GM19240 (cell line): ENCODE data around the gene TNIP2.

Experiments used
- DNase-seq: peaks from one replicate; pipeline ENCODE4 v3.0.0; 2011; ENCODE audit warnings: low spot score; ENCODE audit not compliant: insufficient read length

TNIP2 gene, protein sequence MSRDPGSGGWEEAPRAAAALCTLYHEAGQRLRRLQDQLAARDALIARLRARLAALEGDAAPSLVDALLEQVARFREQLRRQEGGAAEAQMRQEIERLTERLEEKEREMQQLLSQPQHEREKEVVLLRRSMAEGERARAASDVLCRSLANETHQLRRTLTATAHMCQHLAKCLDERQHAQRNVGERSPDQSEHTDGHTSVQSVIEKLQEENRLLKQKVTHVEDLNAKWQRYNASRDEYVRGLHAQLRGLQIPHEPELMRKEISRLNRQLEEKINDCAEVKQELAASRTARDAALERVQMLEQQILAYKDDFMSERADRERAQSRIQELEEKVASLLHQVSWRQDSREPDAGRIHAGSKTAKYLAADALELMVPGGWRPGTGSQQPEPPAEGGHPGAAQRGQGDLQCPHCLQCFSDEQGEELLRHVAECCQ

DNA sequence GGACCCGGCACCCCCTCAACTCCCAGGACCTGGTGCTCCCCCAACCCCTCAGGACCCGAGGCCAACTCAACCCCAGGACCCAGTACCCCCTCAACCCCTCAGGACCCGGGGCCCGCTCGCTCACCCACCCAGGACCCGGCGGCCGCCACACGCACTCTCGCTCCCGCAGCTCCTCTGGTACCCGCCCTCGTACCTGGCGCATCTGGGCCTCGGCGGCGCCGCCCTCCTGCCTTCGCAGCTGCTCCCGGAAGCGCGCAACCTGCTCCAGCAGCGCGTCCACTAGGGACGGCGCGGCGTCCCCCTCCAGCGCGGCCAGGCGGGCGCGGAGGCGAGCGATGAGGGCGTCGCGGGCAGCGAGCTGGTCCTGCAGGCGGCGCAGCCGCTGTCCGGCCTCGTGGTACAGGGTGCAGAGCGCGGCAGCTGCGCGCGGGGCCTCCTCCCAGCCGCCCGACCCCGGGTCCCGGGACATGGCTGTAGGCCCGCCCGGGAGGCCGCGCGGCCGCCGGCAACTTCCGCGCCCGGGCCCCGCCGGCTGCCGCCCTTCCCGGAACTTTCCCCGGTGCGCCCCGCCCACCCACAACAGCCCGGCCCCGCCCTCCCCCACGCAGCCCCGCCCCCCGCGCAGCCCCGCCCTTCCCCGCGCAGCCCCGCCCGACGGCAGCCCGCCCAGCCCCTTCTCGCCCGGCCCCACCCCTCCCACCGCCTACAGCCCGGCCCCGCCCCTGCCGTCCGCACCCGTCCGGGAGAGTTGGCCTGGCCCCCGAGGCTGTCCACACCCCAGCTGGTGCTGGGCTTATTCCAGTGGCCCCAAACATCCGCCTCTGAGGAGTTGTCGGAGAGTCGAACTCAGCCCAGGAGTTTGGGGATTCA lies at the start of gene TNIP2:
Gene TNIP2, minus strand, starts transcription at position 516 of the 870 bp plus-strand sequence. Its CDS starts 47 bp downstream, at position 469.
- peak; percentile 85 for DNase-seq

GRCh38 chr4:2804973-2805501 lies 48.9 kb upstream of the TNIP2 start:
- no peak for DNase-seq

DNA sequence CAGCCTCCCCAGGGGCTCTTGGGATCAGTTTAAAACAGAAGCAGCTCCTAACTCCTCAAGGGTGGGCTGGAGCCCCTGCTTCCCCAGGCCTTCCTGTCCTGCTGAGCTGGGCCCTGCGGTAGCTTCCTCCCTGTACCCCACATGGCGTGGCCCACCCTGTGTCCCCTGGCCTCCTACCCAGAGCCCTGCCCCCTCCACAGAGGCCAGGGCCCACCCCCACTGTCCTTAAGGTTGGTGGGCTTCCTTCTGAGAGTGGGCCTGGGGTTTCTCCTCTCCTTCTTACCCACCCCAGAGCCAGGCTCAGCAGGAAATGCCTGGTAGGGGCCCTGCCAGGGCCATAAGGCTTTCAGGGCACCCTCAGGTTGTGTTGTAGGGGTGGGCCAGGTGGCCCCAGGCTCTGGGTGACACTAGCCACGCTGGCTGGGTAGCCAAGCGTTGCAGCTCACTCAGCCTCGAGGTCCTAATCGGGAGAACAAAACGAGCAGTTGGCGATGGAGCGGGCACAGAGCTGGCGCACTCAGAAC lies 48.4 kb upstream of the TNIP2 start:
- DNase-seq, result no peak

- DNase-seq, result no peak
Measured at GRCh38 chr4:2803624-2804448, 47.7 kb upstream of the TNIP2 start.

GRCh38 chr4:2802618-2803531 lies 46.7 kb upstream of the TNIP2 start:
- DNase-seq, result no peak

GRCh38 chr4:2800691-2801596 lies 44.8 kb upstream of the TNIP2 start:
- DNase-seq, result no peak

GRCh38 chr4:2799971-2800690 lies 44.0 kb upstream of the TNIP2 start:
- no peak for DNase-seq

DNA sequence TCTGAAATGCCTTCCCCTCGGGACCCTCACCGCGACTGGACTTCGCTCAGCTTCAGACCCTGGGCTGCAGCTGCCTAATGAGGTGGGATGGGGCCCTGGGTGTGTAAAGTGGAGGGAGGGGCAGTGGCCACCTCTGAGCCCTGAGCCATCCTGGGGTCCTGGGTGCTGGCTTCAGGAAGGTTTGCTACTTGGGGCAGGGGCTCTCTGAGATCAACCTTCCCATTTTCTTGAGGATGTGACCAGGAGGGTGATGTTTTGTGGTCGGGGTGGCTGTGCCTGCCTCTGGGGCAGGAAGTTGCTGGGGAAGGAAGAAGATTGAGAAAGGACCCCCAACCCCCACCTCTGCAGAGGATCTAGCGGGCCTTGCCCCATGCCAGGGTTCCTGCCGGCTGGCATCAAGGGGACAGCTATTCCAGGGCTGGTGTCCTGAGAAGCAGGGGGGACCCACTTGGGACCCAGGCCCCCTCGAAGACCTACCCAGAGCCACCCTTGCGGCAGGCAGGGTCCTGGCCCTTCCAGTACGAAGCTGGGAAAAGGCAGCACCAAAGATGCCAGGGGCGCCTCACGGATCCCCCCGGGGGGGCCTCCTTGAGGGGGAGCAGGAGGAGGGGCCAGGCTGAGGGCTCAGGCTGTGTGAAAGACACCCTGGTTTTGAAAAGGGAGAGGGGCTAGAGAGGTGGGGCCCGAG lies 43.2 kb upstream of the TNIP2 start:
- DNase-seq, result no peak

DNA sequence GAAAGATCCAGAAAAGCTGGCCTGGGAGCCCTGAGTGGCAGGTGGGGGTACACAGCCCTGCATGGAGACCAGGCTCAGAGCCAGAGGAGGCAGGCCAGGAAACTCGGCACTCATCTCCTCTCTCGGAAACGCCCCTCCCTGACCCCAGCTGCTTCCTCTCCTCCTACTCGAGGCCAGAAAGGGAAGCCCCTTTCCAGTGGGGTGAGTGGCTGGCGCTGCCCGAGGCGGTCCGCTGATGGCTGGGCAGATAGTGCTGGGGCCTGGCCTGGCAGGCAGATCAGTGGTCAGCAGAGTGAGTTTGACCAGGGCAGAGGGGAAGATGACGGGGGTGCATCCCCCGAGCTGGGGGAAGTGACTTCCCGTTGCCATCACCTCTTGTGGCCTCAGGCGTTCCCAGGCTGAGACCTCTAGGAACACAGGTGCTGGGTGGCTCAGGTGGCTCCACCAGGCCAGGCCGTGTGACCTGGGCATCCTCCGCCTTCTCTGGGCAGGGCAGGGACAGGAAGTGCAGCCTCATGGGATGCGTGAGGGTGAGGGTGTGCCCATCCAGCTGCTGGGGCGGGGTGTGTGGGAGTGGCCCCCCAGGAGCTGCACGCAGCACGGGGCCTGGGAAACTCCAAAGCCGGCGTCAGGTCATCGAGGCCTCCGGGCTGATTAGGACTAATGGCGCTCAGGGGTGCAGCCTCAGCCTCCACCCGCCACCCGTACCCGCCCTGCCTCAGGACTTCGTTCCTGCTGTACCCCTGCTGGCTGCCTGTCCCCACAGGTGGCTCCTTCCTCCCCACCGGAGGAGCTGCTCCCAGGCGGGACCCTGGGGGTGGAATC lies 42.5 kb upstream of the TNIP2 start:
- no peak for DNase-seq

- DNase-seq, result no peak
Measured at GRCh38 chr4:2797545-2798305, 41.6 kb upstream of the TNIP2 start.

- no peak for DNase-seq
Measured at GRCh38 chr4:2796849-2797544, 40.9 kb upstream of the TNIP2 start.

GRCh38 chr4:2795893-2796848 lies 40.0 kb upstream of the TNIP2 start:
- no peak for DNase-seq

DNA sequence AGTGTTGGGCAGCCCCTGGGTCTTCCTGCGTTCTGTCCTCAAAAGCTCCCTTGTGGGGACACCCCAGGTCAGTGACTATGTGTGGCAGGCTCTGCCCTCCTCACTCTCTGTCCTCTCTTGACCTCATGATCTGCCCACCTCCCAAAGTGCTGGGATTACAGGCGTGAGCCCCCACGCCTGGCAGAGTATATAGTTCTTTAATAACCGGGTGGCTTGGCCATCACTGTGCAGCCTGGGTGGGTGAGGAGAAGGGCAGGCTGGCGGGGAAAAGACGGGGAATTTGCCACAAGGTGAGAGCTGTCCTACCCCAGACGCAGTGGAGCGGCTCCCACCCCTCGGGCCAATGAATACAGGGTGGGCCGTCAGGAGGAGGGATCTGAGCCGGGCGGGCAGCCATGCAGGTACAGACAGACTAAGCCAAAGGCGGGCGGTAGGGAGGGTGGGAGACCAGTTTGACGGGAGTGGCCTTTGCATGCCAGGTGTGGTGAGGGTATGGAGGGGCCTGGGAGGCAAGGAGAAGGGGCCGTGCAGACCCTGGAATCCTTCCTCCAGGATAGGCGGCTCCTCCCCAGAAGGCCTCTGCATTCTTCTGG lies 39.3 kb upstream of the TNIP2 start:
- DNase-seq, result no peak
